B cell (primary cell): ENCODE measurements around the gene BMAL1.

Source experiments
- EZH2 ChIP-seq: IDR thresholded peaks from 2 replicates; pipeline ENCODE4 v1.6.1; 2012; ENCODE audit warnings: borderline replicate concordance, low read depth, mild to moderate bottlenecking, moderate library complexity, low read length; ENCODE audit not compliant: insufficient read depth, poor library complexity, severe bottlenecking
- TF ChIP-seq, protein P1 (sequence below): fragments of 200-600 bp; IDR thresholded peaks from one replicate; pipeline ENCODE4 v1.8.0; 2022; ENCODE audit warnings: antibody characterized with exemption, mild to moderate bottlenecking

DNA sequence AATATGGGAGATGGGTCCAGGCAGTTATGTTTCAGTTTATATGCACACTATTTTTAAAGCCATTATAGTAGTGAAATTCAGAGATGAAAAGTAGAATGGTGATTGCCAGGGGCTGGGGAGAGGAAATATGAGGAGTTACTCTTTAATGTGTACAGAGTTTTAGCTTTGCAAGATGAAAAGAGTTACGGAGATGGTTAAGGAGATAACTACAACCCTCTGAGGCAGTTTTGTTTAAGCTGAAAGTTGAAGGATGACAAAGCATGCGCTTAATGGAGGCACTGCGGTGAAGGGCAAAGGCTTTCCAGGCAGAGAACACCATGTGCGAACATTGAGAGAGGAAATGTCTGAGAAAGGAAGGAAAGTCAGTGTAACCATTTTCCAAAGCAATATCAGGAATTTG lies 18.2 kb upstream of the BMAL1 start:
- TF ChIP-seq, protein P1, sequence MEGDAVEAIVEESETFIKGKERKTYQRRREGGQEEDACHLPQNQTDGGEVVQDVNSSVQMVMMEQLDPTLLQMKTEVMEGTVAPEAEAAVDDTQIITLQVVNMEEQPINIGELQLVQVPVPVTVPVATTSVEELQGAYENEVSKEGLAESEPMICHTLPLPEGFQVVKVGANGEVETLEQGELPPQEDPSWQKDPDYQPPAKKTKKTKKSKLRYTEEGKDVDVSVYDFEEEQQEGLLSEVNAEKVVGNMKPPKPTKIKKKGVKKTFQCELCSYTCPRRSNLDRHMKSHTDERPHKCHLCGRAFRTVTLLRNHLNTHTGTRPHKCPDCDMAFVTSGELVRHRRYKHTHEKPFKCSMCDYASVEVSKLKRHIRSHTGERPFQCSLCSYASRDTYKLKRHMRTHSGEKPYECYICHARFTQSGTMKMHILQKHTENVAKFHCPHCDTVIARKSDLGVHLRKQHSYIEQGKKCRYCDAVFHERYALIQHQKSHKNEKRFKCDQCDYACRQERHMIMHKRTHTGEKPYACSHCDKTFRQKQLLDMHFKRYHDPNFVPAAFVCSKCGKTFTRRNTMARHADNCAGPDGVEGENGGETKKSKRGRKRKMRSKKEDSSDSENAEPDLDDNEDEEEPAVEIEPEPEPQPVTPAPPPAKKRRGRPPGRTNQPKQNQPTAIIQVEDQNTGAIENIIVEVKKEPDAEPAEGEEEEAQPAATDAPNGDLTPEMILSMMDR: no peak
- no peak for TF ChIP-seq EZH2
